Prostate gland (tissue), 2 donors: ENCODE results near the gene ZNF274. TPM values are rescaled to one million over a fixed set of nuclear protein-coding genes. Genes with fewer than 3 reads are reported as not detected.

Experiments used
- DNase-seq: peaks from one replicate; pipeline ENCODE4 v3.0.0-alpha.2; 2019; ENCODE audit warnings: low spot score
- H3K27ac ChIP-seq, 2 donors: fragments of 200-600 bp; sonication (generic); 2 replicates each; pipeline ENCODE4 v1.5.1; 2017 to 2019
- H3K27me3 ChIP-seq: fragments of 200-600 bp; sonication (generic); replicated peaks from 2 replicates; pipeline ENCODE4 v1.5.1; 2019; ENCODE audit not compliant: insufficient read depth
- H3K36me3 ChIP-seq, 2 donors: fragments of 200-600 bp; sonication (generic); 1 replicate in 1 of 2; 2 replicates in 1 of 2; pipeline versions ENCODE4 v1.5.1 to v1.8.1; 2017 to 2019
- H3K4me1 ChIP-seq: fragments of 200-600 bp; sonication (generic); replicated peaks from 2 replicates; pipeline ENCODE4 v1.5.1; 2019
- H3K4me3 ChIP-seq, 2 donors: fragments of 200-600 bp; sonication (generic); 2 replicates each; pipeline ENCODE4 v1.5.1; 2017 to 2019
- H3K9me3 ChIP-seq: fragments of 200-600 bp; sonication (generic); 2 replicates; pipeline ENCODE4 v1.5.1; 2017
- POLR2A ChIP-seq: fragments of 450-650 bp; IDR thresholded peaks from one replicate; pipeline ENCODE4 v1.6.1; 2016; ENCODE audit warnings: antibody characterized with exemption, mild to moderate bottlenecking
- POLR2AphosphoS5 ChIP-seq: sonication (generic); formaldehyde crosslinking; IDR thresholded peaks from one replicate; pipeline ENCODE4 v1.6.1; 2017; ENCODE audit warnings: antibody characterized with exemption
- WGBS: methylation state at CpG from one replicate; pipeline ENCODE4 v1.1.5; 2018; 5-methylcytosine and 5-hydroxymethylcytosine counted together
- intact Hi-C: fragments of 100-400 bp; cut with DNase I; formaldehyde crosslinking; loops from one replicate; pipeline ENCODE4 v1.14.2; 2022
- total RNA-seq, 2 donors: library from RNA; depleted of rRNA; stranded (reverse); fragments of >200 nt; gene quantifications; one replicate each; pipeline ENCODE4 v1.1.0, GENCODE V29; 2016
- TF ChIP-seq, protein P1 (sequence below), 4 experiments: fragments of 200-600 bp in 2 of 4; fragments of 450-650 bp in 2 of 4; sonication (generic) in 2 of 4; IDR thresholded peaks; 1 replicate in 3 of 4; 2 replicates in 1 of 4; pipeline ENCODE4 v1.5.1; 2016 to 2019; ENCODE audit warnings: antibody characterized with exemption in 4 of 4, mild to moderate bottlenecking in 2 of 4, moderate library complexity in 2 of 4

ZNF274 gene
- total RNA-seq, 2 donors from 2014 or later: 34.5 to 34.7 TPM

DNA sequence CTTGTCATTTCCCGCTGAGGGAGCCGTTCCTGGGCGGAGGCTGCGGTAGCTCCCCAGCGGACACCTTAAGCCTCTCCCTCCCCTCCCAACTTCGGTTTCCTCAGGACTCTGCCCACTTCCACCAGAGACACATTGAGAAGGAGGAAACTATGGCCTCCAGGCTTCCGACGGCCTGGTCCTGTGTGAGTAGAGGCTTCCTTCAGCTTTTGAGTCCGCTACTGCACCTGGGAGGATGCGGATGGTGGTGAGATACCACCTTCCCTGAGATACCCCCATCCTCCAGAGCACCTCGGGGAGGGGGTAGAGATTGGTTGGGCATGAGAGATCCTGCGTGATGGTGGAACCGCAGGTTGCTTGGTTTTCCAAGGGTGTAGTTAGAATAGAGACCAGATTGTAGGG lies 955 bp downstream of the ZNF274 start:
- H3K4me1 ChIP-seq: no peaks in the 10 kb centered on the region
- DNase-seq: no peak
- no peaks in the 10 kb centered on the region for H3K27me3 ChIP-seq
- H3K4me3 ChIP-seq: peak overlapping the region; percentile 91 to 94
- H3K9me3 ChIP-seq: peaks cover 6% of the 10 kb centered on the region
- WGBS: 17% methylated on average over 13 of the region's 13 CpGs
- intact Hi-C loops: no loop called here
- H3K27ac ChIP-seq: peak overlapping the region; percentile 98 to 99
- peaks cover 6 to 8% of the 10 kb centered on the region in 2 donors for H3K36me3 ChIP-seq
- no peak for TF ChIP-seq POLR2A
- TF ChIP-seq, protein P1, sequence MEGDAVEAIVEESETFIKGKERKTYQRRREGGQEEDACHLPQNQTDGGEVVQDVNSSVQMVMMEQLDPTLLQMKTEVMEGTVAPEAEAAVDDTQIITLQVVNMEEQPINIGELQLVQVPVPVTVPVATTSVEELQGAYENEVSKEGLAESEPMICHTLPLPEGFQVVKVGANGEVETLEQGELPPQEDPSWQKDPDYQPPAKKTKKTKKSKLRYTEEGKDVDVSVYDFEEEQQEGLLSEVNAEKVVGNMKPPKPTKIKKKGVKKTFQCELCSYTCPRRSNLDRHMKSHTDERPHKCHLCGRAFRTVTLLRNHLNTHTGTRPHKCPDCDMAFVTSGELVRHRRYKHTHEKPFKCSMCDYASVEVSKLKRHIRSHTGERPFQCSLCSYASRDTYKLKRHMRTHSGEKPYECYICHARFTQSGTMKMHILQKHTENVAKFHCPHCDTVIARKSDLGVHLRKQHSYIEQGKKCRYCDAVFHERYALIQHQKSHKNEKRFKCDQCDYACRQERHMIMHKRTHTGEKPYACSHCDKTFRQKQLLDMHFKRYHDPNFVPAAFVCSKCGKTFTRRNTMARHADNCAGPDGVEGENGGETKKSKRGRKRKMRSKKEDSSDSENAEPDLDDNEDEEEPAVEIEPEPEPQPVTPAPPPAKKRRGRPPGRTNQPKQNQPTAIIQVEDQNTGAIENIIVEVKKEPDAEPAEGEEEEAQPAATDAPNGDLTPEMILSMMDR (IDR thresholded peaks at IDR 0.05): no peak
- no peak for TF ChIP-seq POLR2AphosphoS5

DNA sequence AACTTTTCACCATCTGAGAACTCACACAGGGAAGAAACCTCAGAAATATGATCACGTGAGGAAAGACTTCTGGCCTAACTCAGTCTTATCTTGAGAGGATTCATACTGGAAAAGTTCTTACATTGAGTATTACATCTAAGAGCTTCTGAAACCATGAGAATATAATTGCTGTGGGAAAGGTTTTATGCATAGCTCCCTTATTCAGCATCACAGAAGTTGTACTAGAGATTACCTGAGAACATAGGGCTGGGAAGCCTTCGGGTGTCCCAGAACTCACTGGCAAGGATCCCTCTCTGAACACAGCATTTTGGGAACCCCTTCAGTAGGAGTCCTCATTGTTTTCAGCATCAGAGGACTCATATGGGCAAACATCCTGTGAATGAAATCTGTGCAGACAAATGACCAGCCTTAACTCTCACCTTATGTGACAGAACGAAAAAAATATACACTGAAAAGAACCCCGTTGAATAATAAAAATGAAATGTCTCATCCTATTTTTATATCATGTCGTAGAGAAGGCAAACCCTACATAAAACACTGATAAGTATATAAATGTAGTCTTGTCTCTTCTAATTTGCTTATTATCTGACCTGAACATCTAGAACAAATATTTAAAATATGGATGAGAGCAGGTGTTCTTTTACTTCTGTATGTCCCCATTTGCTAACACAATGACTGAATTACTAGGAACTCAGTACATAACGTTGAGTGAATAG lies 14.2 kb downstream of the ZNF274 start:
- Histone ChIP-seq H3K4me1 (no peaks in the 10 kb centered on the region), H3K4me3 (no peak overlapping the region), H3K9me3 (peaks cover 36% of the 10 kb centered on the region), H3K27me3 (no peaks in the 10 kb centered on the region), H3K36me3 (peaks cover 19 to 41% of the 10 kb centered on the region in 2 donors), H3K27ac (no peak overlapping the region)
- WGBS: 92% methylated on average over 6 of the region's 6 CpGs
- intact Hi-C loops: no loop called here
- DNase-seq: no peak
- no peak for TF ChIP-seq POLR2AphosphoS5
- no peak for TF ChIP-seq POLR2A
- TF ChIP-seq, protein P1 (IDR thresholded peaks at IDR 0.05): no peak

DNA sequence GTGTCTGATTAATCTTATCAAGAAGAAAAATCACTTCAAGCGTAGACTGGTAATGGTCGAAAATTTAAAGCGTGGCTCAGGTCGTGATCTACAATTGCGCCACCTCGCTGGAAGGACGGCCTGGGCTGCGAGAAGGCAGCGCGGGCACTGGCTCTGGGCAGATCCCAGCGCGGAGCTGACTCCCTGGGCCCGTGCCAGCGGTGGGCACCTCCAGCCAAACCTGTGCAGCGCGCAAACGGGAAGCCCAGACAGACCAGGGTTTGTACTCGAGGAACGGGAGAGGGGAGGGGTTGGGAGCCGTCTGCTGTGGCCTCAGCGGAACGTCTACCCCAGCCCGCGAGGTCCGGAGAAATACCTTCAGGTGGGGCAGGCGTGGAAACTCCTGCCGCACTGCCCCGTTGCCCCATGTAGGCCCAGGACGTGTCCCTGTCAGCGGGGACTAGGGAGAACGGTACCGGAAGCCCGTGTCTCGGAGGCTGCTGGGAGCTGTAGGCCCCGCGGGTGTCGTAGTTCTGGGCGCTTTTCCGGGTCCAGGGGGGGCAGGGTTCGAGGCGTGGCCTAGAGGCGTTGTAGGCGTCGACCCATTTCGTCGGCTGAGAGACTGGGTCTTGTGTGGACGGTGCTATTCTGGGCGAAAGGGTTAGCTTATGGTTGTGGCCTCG lies 21.1 kb downstream of the ZNF274 start:
- Histone ChIP-seq H3K4me1 (no peaks in the 10 kb centered on the region), H3K4me3 (no peak overlapping the region), H3K27me3 (no peaks in the 10 kb centered on the region), H3K9me3 (peaks cover 45% of the 10 kb centered on the region), H3K27ac (no peak overlapping the region), H3K36me3 (peaks cover 18 to 53% of the 10 kb centered on the region in 2 donors)
- TF ChIP-seq POLR2A: no peak
- TF ChIP-seq POLR2AphosphoS5: no peak
- TF ChIP-seq, protein P1 (IDR thresholded peaks at IDR 0.05): no peak
- DNase-seq: no peak
- intact Hi-C loops: no loop called here
- 27% methylated on average over 49 of the region's 49 CpGs for WGBS

DNA sequence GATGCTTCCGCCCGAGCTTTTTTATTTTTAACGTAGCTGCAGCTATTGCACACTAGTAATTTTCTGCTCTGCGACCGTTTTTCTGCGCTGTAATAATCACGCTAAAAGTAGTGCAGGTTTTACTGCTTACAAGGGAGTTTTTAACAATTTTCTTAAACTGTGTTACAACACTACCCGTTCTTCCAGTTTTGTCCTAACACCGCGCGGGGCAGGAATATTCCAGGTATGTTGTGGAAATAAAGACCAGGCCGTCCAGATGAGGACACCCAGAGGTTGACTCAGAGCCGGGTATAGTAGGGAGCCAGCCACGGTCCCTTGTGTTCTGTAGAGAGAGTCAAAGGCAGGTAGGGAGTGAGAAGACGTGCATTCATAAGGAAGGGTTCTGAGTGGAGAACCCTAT lies 21.7 kb downstream of the ZNF274 start:
- intact Hi-C loops: no loop called here
- no peak for DNase-seq
- no peaks in the 10 kb centered on the region for H3K4me1 ChIP-seq
- TF ChIP-seq, protein P1 (IDR thresholded peaks at IDR 0.05): no peak
- TF ChIP-seq POLR2A: no peak
- no peak for TF ChIP-seq POLR2AphosphoS5
- H3K27me3 ChIP-seq: no peaks in the 10 kb centered on the region
- peaks cover 41% of the 10 kb centered on the region for H3K9me3 ChIP-seq
- H3K36me3 ChIP-seq: peaks cover 17 to 57% of the 10 kb centered on the region in 2 donors
- no peak overlapping the region for H3K27ac ChIP-seq
- no peak overlapping the region for H3K4me3 ChIP-seq
- WGBS: 35% methylated on average over 15 of the region's 15 CpGs
